GM23338 (cell line): ENCODE measurements around the gene OXCT1. TPM values are rescaled to one million over a fixed set of nuclear protein-coding genes. Genes with fewer than 3 reads are reported as not detected.

ENCODE experiments used
- ATAC-seq: fragments of 200-7000 bp; cut with Tn5 transposase; 3 replicates; pipeline ENCODE4 v1.9.1; 2020
- DNase-seq: peaks from one replicate; pipeline ENCODE4 v3.0.0-alpha.2; 2015; ENCODE audit warnings: low spot score
- H2AFZ ChIP-seq: fragments of 200-600 bp; sonication (generic); 2 replicates; pipeline ENCODE4 v1.8.0; 2016; ENCODE audit warnings: antibody characterized with exemption, mild to moderate bottlenecking, moderate library complexity
- H3F3A ChIP-seq: fragments of 200-600 bp; sonication (generic); replicated peaks from 2 replicates; pipeline ENCODE4 v1.8.0; 2017; ENCODE audit warnings: antibody characterized with exemption, mixed run types, low read depth
- H3K27ac ChIP-seq: fragments of 200-600 bp; sonication (generic); 2 replicates; pipeline ENCODE4 v1.6.1; 2016; ENCODE audit warnings: low read depth
- H3K27me3 ChIP-seq: fragments of 200-600 bp; sonication (generic); 2 replicates; pipeline ENCODE4 v1.8.0; 2016; ENCODE audit warnings: mild to moderate bottlenecking, mixed run types, moderate library complexity; ENCODE audit not compliant: insufficient read depth
- H3K36me3 ChIP-seq: fragments of 200-600 bp; sonication (generic); 2 replicates; pipeline ENCODE4 v1.8.0; 2016; ENCODE audit warnings: mild to moderate bottlenecking; ENCODE audit not compliant: insufficient read depth
- H3K4me1 ChIP-seq: fragments of 200-600 bp; sonication (generic); 2 replicates; pipeline ENCODE4 v1.8.0; 2016; ENCODE audit warnings: mild to moderate bottlenecking, moderate library complexity; ENCODE audit not compliant: insufficient read depth
- H3K4me2 ChIP-seq: fragments of 200-600 bp; sonication (generic); 2 replicates; pipeline ENCODE4 v1.7.1; 2017; ENCODE audit warnings: mixed run types
- H3K4me3 ChIP-seq: fragments of 200-600 bp; sonication (generic); 2 replicates; pipeline ENCODE4 v1.6.1; 2016; ENCODE audit warnings: mixed run types
- H3K79me2 ChIP-seq: fragments of 200-600 bp; sonication (generic); replicated peaks from 2 replicates; pipeline ENCODE4 v1.8.0; 2017; ENCODE audit warnings: mild to moderate bottlenecking; ENCODE audit not compliant: insufficient read depth
- H3K9me2 ChIP-seq: fragments of 200-600 bp; sonication (generic); 2 replicates; pipeline ENCODE4 v1.8.0; 2017; ENCODE audit not compliant: insufficient read depth
- H4K20me1 ChIP-seq: fragments of 200-600 bp; sonication (generic); replicated peaks from 2 replicates; pipeline ENCODE4 v1.8.0; 2017; ENCODE audit warnings: mild to moderate bottlenecking; ENCODE audit not compliant: insufficient read depth
- H3K27ac Mint-ChIP-seq: 2 replicates; pipeline ENCODE4 v1.8.0; 2020; ENCODE audit warnings: inconsistent platforms, mild to moderate bottlenecking, moderate library complexity, mixed read lengths
- H3K27me3 Mint-ChIP-seq: 3 replicates; pipeline ENCODE4 v1.8.0; 2022; ENCODE audit warnings: low read depth, mild to moderate bottlenecking, moderate library complexity, mixed read lengths, inconsistent platforms; ENCODE audit not compliant: insufficient read depth, poor library complexity
- H3K36me3 Mint-ChIP-seq: 3 replicates; pipeline ENCODE4 v1.8.0; 2021; ENCODE audit warnings: low read depth, mild to moderate bottlenecking, inconsistent platforms, moderate library complexity, mixed read lengths
- H3K4me1 Mint-ChIP-seq: 3 replicates; pipeline ENCODE4 v1.8.0; 2020; ENCODE audit warnings: mild to moderate bottlenecking, inconsistent platforms, mixed read lengths
- H3K4me3 Mint-ChIP-seq: 3 replicates; pipeline ENCODE4 v1.8.0; 2021; ENCODE audit warnings: moderate library complexity, mild to moderate bottlenecking, inconsistent platforms, mixed read lengths
- H3K9me3 Mint-ChIP-seq: 3 replicates; pipeline ENCODE4 v1.8.0; 2020; ENCODE audit warnings: moderate library complexity, mild to moderate bottlenecking, inconsistent platforms, mixed read lengths
- CTCF ChIP-seq, 2 experiments: fragments of 200-600 bp in 1 of 2; sonication (generic) in 1 of 2; conservative IDR thresholded peaks; 2 replicates each; pipeline versions ENCODE4 v1.5.1 to v1.6.1; 2016 to 2017; ENCODE audit warnings: antibody characterized with exemption in 2 of 2, low read depth in 2 of 2, mild to moderate bottlenecking in 2 of 2, moderate library complexity in 1 of 2
- EZH2phosphoT487 ChIP-seq: fragments of 200-600 bp; sonication (generic); IDR thresholded peaks from one replicate; pipeline ENCODE4 v1.8.1; 2018; ENCODE audit warnings: antibody characterized with exemption; ENCODE audit not compliant: unreplicated experiment
- ZNF462 ChIP-seq: fragments of 250-450 bp; sonication (Bioruptor Pico); IDR thresholded peaks from 2 replicates; pipeline ENCODE4 v1.5.0; 2020; ENCODE audit warnings: mild to moderate bottlenecking, moderate library complexity
- polyA plus RNA-seq: library from polyadenylated mRNA; unstranded; fragments of >200 nt; fragmentation: Nextera tagmentation; extraction: Ambion mirVana; gene quantifications from 2 replicates; pipeline ENCODE4 v1.2.1, GENCODE V29; 2016
- total RNA-seq: library from RNA; depleted of rRNA; stranded (reverse); fragments of >200 nt; shearing (Covaris generic); gene quantifications from 2 replicates; pipeline ENCODE4 v1.2.3, GENCODE V29; 2014

OXCT1 gene
- total and polyA plus RNA-seq, 2 experiments from 2014 or later: 11.6 to 37.0 TPM

- no peak for TF ChIP-seq ZNF462 (CRISPR knock-in tag)
Measured at GRCh38 chr5:41832430-41832829, 37.8 kb downstream of the OXCT1 start (continued).

- Mint-ChIP-seq H3K4me1 (no peaks in the 10 kb centered on the region), H3K27me3 (no peaks in the 10 kb centered on the region), H3K36me3 (peaks cover 10% of the 10 kb centered on the region; the same call in 1 of the 3 replicates), H3K9me3 (no peaks in the 10 kb centered on the region), H3K27ac (no peak overlapping the region), H3K4me3 (no peak overlapping the region)
- DNase-seq (no peak), ATAC-seq (no peak)
- Histone ChIP-seq H3K27me3 (no peaks in the 10 kb centered on the region), H2AFZ (no peak overlapping the region), H3K36me3 (no peaks in the 10 kb centered on the region), H3K4me1 (no peaks in the 10 kb centered on the region), H3K4me2 (no peak overlapping the region), H3K27ac (no peak overlapping the region), H4K20me1 (no peaks in the 10 kb centered on the region), H3F3A (no peaks in the 10 kb centered on the region), H3K9me2 (no peaks in the 10 kb centered on the region), H3K79me2 (no peaks in the 10 kb centered on the region), H3K4me3 (no peak overlapping the region)
- no peak for TF ChIP-seq CTCF (conservative IDR thresholded peaks at IDR 0.05; ENCODE audit: low read depth in 2 of 2)
- TF ChIP-seq EZH2phosphoT487: no peak
Measured at GRCh38 chr5:41831155-41831554, 39.1 kb downstream of the OXCT1 start.
